Measurements from ENCODE around the gene RAB30.

DNA sequence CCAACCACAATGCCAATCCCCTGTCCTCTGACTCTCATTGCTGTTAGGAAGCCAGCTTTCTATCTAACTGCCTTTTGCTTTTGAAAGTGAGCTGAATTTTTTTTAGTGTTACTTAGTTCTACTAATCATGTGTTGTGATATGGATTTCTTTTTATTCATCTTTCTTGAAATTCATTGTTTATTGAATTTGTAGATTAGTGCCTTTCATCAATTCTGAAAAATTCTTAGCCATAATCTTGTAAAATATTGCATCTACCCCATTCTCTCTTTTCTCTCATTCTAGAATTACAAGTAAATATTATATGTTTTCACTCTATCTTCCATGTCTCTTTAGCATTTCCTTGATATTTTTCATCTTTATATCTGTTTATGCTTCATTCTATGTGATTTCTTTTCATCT, 122.3 kb downstream of the RAB30 start:
- TF ChIP-seq CTCF (IDR thresholded peaks at IDR 0.05; ENCODE audit: low read depth, low read length, poor library complexity, severe bottlenecking) (no peak), EZH2phosphoT487 (IDR thresholded peaks at IDR 0.05; ENCODE audit: borderline replicate concordance, low read length) (no peak)

Measured in DOHH2 (cell line).